HL-60 (cell line): ENCODE data around the gene CLDN17.

Experiments
- GABPA ChIP-seq: IDR thresholded peaks from 2 replicates; pipeline ENCODE4 v1.6.1; 2012; ENCODE audit warnings: low read depth
- TF ChIP-seq, protein P1 (sequence below): IDR thresholded peaks from one replicate; pipeline ENCODE4 v1.5.1; 2011; ENCODE audit warnings: low read length, control low read depth, inconsistent platforms; ENCODE audit not compliant: insufficient read depth
- TF ChIP-seq, protein P2 (sequence below): IDR thresholded peaks from 2 replicates; pipeline ENCODE4 v1.6.1; 2012; ENCODE audit warnings: low read depth; ENCODE audit not compliant: insufficient replicate concordance

DNA sequence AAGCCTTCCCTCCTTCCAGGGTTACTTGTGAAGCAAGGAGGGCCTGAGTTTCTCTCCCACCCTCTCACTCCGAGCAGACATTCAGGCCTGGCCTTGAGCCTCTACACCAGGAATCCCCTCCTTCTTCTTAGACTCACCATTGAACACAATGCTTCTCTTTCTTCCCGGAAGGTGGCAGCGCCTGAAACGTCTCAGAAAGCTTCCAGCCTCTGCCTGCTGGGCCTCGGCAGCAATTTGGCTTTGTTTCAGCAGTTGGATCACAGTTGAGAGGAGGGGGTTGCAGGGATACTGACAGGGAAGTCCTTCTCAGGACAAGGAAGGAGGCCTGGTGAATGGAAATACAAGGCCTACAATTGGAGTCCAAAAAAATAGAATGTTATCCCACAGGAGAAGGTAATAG is 43.0 kb upstream of the CLDN17 start:
- TF ChIP-seq, protein P1, sequence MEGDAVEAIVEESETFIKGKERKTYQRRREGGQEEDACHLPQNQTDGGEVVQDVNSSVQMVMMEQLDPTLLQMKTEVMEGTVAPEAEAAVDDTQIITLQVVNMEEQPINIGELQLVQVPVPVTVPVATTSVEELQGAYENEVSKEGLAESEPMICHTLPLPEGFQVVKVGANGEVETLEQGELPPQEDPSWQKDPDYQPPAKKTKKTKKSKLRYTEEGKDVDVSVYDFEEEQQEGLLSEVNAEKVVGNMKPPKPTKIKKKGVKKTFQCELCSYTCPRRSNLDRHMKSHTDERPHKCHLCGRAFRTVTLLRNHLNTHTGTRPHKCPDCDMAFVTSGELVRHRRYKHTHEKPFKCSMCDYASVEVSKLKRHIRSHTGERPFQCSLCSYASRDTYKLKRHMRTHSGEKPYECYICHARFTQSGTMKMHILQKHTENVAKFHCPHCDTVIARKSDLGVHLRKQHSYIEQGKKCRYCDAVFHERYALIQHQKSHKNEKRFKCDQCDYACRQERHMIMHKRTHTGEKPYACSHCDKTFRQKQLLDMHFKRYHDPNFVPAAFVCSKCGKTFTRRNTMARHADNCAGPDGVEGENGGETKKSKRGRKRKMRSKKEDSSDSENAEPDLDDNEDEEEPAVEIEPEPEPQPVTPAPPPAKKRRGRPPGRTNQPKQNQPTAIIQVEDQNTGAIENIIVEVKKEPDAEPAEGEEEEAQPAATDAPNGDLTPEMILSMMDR: no peak
- TF ChIP-seq GABPA: no peak
- TF ChIP-seq, protein P2, sequence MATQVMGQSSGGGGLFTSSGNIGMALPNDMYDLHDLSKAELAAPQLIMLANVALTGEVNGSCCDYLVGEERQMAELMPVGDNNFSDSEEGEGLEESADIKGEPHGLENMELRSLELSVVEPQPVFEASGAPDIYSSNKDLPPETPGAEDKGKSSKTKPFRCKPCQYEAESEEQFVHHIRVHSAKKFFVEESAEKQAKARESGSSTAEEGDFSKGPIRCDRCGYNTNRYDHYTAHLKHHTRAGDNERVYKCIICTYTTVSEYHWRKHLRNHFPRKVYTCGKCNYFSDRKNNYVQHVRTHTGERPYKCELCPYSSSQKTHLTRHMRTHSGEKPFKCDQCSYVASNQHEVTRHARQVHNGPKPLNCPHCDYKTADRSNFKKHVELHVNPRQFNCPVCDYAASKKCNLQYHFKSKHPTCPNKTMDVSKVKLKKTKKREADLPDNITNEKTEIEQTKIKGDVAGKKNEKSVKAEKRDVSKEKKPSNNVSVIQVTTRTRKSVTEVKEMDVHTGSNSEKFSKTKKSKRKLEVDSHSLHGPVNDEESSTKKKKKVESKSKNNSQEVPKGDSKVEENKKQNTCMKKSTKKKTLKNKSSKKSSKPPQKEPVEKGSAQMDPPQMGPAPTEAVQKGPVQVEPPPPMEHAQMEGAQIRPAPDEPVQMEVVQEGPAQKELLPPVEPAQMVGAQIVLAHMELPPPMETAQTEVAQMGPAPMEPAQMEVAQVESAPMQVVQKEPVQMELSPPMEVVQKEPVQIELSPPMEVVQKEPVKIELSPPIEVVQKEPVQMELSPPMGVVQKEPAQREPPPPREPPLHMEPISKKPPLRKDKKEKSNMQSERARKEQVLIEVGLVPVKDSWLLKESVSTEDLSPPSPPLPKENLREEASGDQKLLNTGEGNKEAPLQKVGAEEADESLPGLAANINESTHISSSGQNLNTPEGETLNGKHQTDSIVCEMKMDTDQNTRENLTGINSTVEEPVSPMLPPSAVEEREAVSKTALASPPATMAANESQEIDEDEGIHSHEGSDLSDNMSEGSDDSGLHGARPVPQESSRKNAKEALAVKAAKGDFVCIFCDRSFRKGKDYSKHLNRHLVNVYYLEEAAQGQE: no peak
